AG09319 (cell line): ENCODE measurements around the gene TSSC4.

Experiments used
- DNase-seq: peaks from one replicate; pipeline ENCODE4 v3.0.0-alpha.2; 2010; ENCODE audit warnings: low read depth; ENCODE audit errors: extremely low read depth
- TF ChIP-seq, protein P1 (sequence below): IDR thresholded peaks from 2 replicates; pipeline ENCODE4 v1.5.1; 2011; ENCODE audit warnings: low read depth, mild to moderate bottlenecking, inconsistent platforms, low read length, moderate library complexity

TSSC4 gene

GRCh38 chr11:2411446-2412305, 11.1 kb downstream of the TSSC4 start:
- DNase-seq, result no peak
- TF ChIP-seq, protein P1, sequence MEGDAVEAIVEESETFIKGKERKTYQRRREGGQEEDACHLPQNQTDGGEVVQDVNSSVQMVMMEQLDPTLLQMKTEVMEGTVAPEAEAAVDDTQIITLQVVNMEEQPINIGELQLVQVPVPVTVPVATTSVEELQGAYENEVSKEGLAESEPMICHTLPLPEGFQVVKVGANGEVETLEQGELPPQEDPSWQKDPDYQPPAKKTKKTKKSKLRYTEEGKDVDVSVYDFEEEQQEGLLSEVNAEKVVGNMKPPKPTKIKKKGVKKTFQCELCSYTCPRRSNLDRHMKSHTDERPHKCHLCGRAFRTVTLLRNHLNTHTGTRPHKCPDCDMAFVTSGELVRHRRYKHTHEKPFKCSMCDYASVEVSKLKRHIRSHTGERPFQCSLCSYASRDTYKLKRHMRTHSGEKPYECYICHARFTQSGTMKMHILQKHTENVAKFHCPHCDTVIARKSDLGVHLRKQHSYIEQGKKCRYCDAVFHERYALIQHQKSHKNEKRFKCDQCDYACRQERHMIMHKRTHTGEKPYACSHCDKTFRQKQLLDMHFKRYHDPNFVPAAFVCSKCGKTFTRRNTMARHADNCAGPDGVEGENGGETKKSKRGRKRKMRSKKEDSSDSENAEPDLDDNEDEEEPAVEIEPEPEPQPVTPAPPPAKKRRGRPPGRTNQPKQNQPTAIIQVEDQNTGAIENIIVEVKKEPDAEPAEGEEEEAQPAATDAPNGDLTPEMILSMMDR, result no peak

DNA sequence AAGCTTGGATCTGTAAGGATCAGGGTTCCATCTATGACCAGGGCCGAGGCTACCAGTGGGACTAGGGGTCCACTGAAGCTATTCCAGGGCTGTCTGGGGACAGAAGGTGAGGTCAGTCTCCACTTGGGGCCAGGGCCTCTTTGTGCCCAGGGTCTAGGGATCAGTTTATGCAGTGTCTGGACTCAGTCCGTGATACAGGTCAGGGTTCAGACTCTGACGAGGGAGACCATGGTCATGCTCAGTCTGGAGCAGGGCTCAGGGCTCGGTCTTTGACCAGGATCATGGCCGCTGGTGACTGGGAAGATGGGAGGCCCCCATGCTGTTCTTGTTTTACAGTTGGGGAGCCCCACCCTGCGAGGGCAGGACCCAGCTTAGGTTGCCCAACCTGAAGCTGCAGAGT, 11.8 kb downstream of the TSSC4 start:
- TF ChIP-seq, protein P1, result no peak
- DNase-seq, result no peak

DNA sequence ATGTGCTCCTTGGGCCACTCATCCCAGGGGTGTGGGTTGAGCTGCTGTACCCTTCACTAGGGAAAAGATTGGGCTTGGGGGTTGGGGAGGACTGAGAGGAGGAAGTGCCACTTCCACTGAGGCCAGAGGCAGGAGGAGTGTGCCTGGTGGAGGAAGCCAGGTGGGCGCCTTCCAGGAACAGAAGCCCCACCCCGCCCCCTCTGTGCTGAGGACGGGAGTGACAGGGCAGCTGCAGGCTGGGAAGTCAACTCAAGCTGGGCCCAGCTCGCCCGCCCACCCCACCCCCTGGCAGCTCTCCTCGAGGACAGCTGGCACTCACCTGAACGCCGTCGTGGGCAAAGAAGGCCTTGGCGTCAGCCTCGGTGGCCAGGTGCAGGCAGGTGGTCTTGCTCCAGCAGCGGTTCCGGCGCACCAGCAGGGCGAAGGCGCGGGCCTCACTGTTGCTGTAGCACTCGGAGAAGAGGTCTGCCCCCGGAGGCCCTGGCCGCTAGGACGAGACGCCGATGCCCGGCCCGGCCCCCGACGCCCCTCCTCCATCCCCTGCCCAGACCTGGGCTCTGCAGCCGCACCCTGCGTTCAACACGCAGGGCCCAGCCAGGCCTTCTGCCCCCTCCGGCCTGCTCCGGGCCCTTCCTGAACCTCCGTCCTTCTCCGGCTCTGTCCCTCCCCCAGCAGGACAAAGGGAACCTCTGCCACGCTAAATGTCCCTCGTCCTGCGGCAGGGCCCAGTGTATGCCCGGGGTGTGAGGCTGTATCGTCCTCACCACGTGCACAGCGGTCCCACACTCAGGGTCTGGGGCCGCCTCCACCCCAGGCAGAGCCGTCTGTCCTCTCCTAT, 13.4 kb downstream of the TSSC4 start:
- TF ChIP-seq, protein P1, result no peak
- no peak for DNase-seq

GRCh38 chr11:2414616-2415015, 14.1 kb downstream of the TSSC4 start:
- TF ChIP-seq, protein P1, result no peak
- no peak for DNase-seq

DNA sequence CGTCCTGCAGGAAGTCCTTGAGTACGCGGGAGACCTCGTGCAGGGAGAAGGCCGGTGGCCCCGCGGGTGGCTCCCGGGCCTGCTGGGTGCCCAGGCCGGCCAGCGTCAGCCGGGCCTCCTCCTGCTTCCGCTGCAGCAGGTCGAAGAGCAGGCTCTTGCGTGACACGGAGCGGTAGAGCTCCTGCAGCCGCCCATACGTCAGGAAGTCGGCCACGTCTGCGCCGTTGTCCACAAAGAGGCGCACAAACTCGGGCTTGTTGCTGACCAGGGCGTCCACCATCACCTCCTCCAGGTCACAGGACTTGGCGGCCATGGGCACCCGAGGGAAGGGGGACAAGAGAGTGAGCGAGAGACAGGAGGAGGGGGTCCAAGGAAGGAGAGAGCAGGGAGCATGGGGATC, 14.6 kb downstream of the TSSC4 start:
- TF ChIP-seq, protein P1, result no peak
- no peak for DNase-seq

GRCh38 chr11:2415601-2416380, 15.2 kb downstream of the TSSC4 start:
- TF ChIP-seq, protein P1, result no peak; the same call in 1 of the 2 replicates
- DNase-seq, result no peak
